Upper lobe of left lung (tissue), 6 donors: ENCODE data around the gene ALLC. TPM values are rescaled to one million over a fixed set of nuclear protein-coding genes. Genes with fewer than 3 reads are reported as not detected.

Experiments used
- ATAC-seq, 2 donors: fragments of 200-7000 bp; cut with Tn5 transposase; one replicate each; pipeline ENCODE4 v1.9.1; 2022; ENCODE audit warnings: mild to moderate bottlenecking in 2 of 2, moderate library complexity in 2 of 2; ENCODE audit not compliant: low FRiP score in 2 of 2
- DNase-seq, 2 donors: peaks; one replicate each; pipeline ENCODE4 v3.0.0-alpha.2; 2019 to 2020
- H3K27ac ChIP-seq, 4 donors: fragments of 200-600 bp; sonication (generic); one replicate each; pipeline ENCODE4 v1.5.1; 2016 to 2019
- H3K27me3 ChIP-seq, 4 donors: fragments of 200-600 bp; sonication (generic); one replicate each; pipeline ENCODE4 v1.5.1; 2017 to 2019
- H3K36me3 ChIP-seq, 4 donors: fragments of 200-600 bp; sonication (generic); one replicate each; pipeline ENCODE4 v1.5.1; 2016 to 2019
- H3K4me1 ChIP-seq, 4 donors: fragments of 200-600 bp; sonication (generic); one replicate each; pipeline ENCODE4 v1.5.1; 2018 to 2019
- H3K4me3 ChIP-seq, 4 donors: fragments of 200-600 bp; sonication (generic); one replicate each; pipeline ENCODE4 v1.5.1; 2017 to 2019; ENCODE audit warnings: mild to moderate bottlenecking in 2 of 4, moderate library complexity in 1 of 4
- H3K9me3 ChIP-seq, 4 donors: fragments of 200-600 bp; sonication (generic); one replicate each; pipeline ENCODE4 v1.5.1; 2018 to 2019
- CTCF ChIP-seq, 6 experiments: fragments of 450-650 bp in 4 of 6; fragments of 200-600 bp in 2 of 6; sonication (generic) in 2 of 6; IDR thresholded peaks; one replicate each; pipeline ENCODE4 v1.5.1; 2016 to 2019; ENCODE audit warnings: antibody characterized with exemption in 6 of 6
- EP300 ChIP-seq, 4 donors: sonication (generic); formaldehyde crosslinking; IDR thresholded peaks; one replicate each; pipeline ENCODE4 v1.5.1; 2017; ENCODE audit warnings: antibody characterized with exemption in 4 of 4, control low read depth in 2 of 4
- POLR2A ChIP-seq, 4 donors: fragments of 450-650 bp; IDR thresholded peaks; one replicate each; pipeline ENCODE4 v1.5.1; 2016 to 2017; ENCODE audit warnings: antibody characterized with exemption in 4 of 4, mild to moderate bottlenecking in 2 of 4
- POLR2AphosphoS5 ChIP-seq, 2 donors: sonication (generic); formaldehyde crosslinking; IDR thresholded peaks; one replicate each; pipeline ENCODE4 v1.5.1; 2017; ENCODE audit warnings: antibody characterized with exemption in 2 of 2
- WGBS, 2 donors: methylation state at CpG; one replicate each; pipeline ENCODE4 v1.1.5; 2017 to 2018; 5-methylcytosine and 5-hydroxymethylcytosine counted together
- total RNA-seq, 6 donors: library from RNA; depleted of rRNA in 4 of 6; stranded (reverse); fragments of >200 nt in 4 of 6; gene quantifications; one replicate each; pipeline versions ENCODE4 v1.1.0 to v1.2.1, GENCODE V29; 2016 to 2021
- donor health status: DM: no; HTN: no; CAD: no; lungs with moderate emphysema.
- donor health status: DM: no; HTN: yes; CAD: no; lungs with severe emphysema.

ALLC gene
- total RNA-seq, 6 donors from 2014 or later: not detected

DNA sequence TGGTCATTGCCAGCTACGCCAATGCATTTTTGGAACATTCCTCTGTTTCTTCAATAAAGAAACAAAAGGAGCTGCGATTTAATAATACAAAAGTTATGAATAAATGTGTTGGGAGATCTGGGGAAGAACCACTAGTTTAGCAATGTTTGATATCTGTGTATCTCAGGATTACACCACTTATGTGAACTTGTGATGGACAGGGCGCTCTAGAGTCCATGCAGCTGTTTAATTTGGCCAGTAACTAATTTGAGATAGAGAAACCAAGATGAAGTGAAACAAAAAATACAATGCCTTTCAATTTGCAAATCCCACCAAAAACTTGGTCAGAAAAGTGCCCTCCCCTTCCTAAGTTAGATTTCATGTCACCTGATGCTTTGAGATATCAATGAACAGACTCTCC, 38.5 kb downstream of the ALLC start:
- Histone ChIP-seq H3K4me1 (no peaks in the 10 kb centered on the region), H3K36me3 (no peaks in the 10 kb centered on the region), H3K9me3 (no peaks in the 10 kb centered on the region), H3K27me3 (no peaks in the 10 kb centered on the region), H3K27ac (no peak overlapping the region), H3K4me3 (no peak overlapping the region)
- no peak for TF ChIP-seq POLR2A (IDR thresholded peaks at IDR 0.05)
- no peak for TF ChIP-seq EP300 (IDR thresholded peaks at IDR 0.05)
- no peak for TF ChIP-seq POLR2AphosphoS5 (IDR thresholded peaks at IDR 0.05)
- TF ChIP-seq CTCF (IDR thresholded peaks at IDR 0.05): no peak
- no peak for DNase-seq
- no peak for ATAC-seq
- WGBS, 2 donors: 82 to 87% methylated on average over 3 of the region's 3 CpGs

- Histone ChIP-seq H3K9me3 (no peaks in the 10 kb centered on the region), H3K36me3 (no peaks in the 10 kb centered on the region), H3K4me1 (peaks cover 0 to 10% (median 5%) of the 10 kb centered on the region in 4 donors), H3K27ac (no peak overlapping the region), H3K4me3 (no peak overlapping the region), H3K27me3 (peaks cover 0 to 17% (median 11%) of the 10 kb centered on the region in 4 donors)
- no peak for TF ChIP-seq POLR2A (IDR thresholded peaks at IDR 0.05)
- TF ChIP-seq POLR2AphosphoS5 (IDR thresholded peaks at IDR 0.05): no peak
- no peak for TF ChIP-seq EP300 (IDR thresholded peaks at IDR 0.05)
- no peak for TF ChIP-seq CTCF (IDR thresholded peaks at IDR 0.05)
- ATAC-seq: no peak
- DNase-seq: no peak
- 87 to 89% methylated on average over 5 of the region's 5 CpGs for WGBS, 2 donors
These were observed 43.1 kb downstream of the ALLC start for GRCh38 chr2:3701071-3701470.

- Histone ChIP-seq H3K9me3 (no peaks in the 10 kb centered on the region), H3K27me3 (peaks cover 0 to 17% (median 11%) of the 10 kb centered on the region in 4 donors), H3K4me3 (no peak within 1 kb of the TSS), H3K4me1 (peaks cover 0 to 10% (median 5%) of the 10 kb centered on the region in 4 donors), H3K27ac (no peak within 1 kb of the TSS), H3K36me3 (no peaks in the 10 kb centered on the region)
- DNase-seq (peak in 1 of 2 donors; percentile 74), ATAC-seq (peak in 1 of 2 donors; percentile 31)
- WGBS, 2 donors: 9 to 17% methylated on average over 44 to 51 of the region's 60 CpGs
- TF ChIP-seq POLR2AphosphoS5 (IDR thresholded peaks at IDR 0.05) (no peak), EP300 (IDR thresholded peaks at IDR 0.05) (no peak), POLR2A (IDR thresholded peaks at IDR 0.05) (no peak)
These were observed 45.3 kb downstream of the ALLC start, which contains the start of gene DCDC2C for GRCh38 chr2:3703236-3703756. Gene DCDC2C, plus strand, starts transcription at chr2:3703575. Its CDS starts 177 bp downstream, at chr2:3703752.

DNA sequence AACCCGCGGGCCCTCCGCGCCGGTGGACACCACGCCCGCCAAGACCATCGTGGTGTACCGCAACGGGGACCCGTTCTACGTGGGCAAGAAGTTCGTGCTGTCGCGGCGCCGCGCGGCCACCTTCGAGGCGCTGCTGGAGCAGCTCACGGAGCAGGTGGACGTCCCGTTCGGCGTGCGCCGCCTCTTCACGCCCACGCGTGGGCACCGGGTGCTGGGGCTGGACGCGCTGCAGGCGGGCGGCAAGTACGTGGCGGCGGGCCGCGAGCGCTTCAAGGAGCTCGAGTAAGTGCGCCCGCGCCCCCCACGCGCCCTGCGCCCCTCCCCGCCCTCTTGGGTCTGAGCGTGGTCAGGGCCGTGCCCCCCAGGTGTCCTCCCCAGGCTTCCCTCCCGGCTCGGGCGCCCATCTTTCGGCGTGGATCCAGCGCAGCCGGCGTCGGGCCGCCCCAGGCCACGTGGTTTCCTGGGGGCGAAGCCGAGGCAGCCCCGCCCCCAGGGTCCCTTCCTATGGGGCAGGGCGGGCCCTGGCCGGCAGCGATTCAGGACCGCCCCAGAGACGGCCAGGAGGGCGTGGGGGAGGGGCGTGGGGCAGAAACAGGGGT, 45.9 kb downstream of the ALLC start:
- 45 to 68% methylated on average over 14 to 28 of the region's 73 CpGs for WGBS, 2 donors
- H3K4me3 ChIP-seq: no peak overlapping the region
- no peaks in the 10 kb centered on the region for H3K9me3 ChIP-seq
- TF ChIP-seq CTCF (IDR thresholded peaks at IDR 0.05): no peak
- TF ChIP-seq POLR2A (IDR thresholded peaks at IDR 0.05): no peak
- H3K27ac ChIP-seq: no peak overlapping the region
- ATAC-seq: peak in 1 of 2 donors; percentile 19
- peaks cover 0 to 17% (median 11%) of the 10 kb centered on the region in 4 donors for H3K27me3 ChIP-seq
- peaks cover 0 to 10% (median 5%) of the 10 kb centered on the region in 4 donors for H3K4me1 ChIP-seq
- no peaks in the 10 kb centered on the region for H3K36me3 ChIP-seq
- peak in 1 of 2 donors; percentile 83 for DNase-seq

- no peak for ATAC-seq
These were observed 46.7 kb downstream of the ALLC start for GRCh38 chr2:3704692-3705091.

More at GRCh38 chr2:3704692-3705091, 46.7 kb downstream of the ALLC start:
- no peak overlapping the region for H3K27ac ChIP-seq
- H3K27me3 ChIP-seq: peaks cover 0 to 17% (median 11%) of the 10 kb centered on the region in 4 donors
- WGBS, 2 donors: 49 to 64% methylated on average over 3 to 5 of the region's 6 CpGs
- TF ChIP-seq POLR2A (IDR thresholded peaks at IDR 0.05) (no peak), POLR2AphosphoS5 (IDR thresholded peaks at IDR 0.05) (no peak), CTCF (IDR thresholded peaks at IDR 0.05) (no peak), EP300 (IDR thresholded peaks at IDR 0.05) (no peak)
- no peak overlapping the region for H3K4me3 ChIP-seq
- DNase-seq: no peak
- no peaks in the 10 kb centered on the region for H3K9me3 ChIP-seq
- no peaks in the 10 kb centered on the region for H3K36me3 ChIP-seq
- H3K4me1 ChIP-seq: peaks cover 0 to 10% (median 5%) of the 10 kb centered on the region in 4 donors
